Testis (tissue), 3 donors: ENCODE measurements around the gene OPCML. TPM values are rescaled to one million over a fixed set of nuclear protein-coding genes. Genes with fewer than 3 reads are reported as not detected.

Experiments used
- DNase-seq: peaks from one replicate; pipeline ENCODE4 v3.0.0-alpha.2; 2019
- H3K27ac ChIP-seq, 2 donors: fragments of 200-600 bp; sonication (generic); one replicate each; pipeline ENCODE4 v1.5.1; 2019
- H3K27me3 ChIP-seq: fragments of 200-600 bp; sonication (generic); one replicate; pipeline ENCODE4 v1.5.1; 2019
- H3K36me3 ChIP-seq: fragments of 200-600 bp; sonication (generic); one replicate; pipeline ENCODE4 v1.5.1; 2017; ENCODE audit warnings: low read depth; ENCODE audit errors: missing control alignments
- H3K4me1 ChIP-seq: fragments of 200-600 bp; sonication (generic); one replicate; pipeline ENCODE4 v1.5.1; 2019
- H3K4me3 ChIP-seq, 2 donors: fragments of 200-600 bp; sonication (generic); one replicate each; pipeline ENCODE4 v1.5.1; 2017 to 2019
- H3K9me3 ChIP-seq: fragments of 200-600 bp; sonication (generic); one replicate; pipeline ENCODE4 v1.5.1; 2017
- POLR2A ChIP-seq: fragments of 450-650 bp; IDR thresholded peaks from one replicate; pipeline ENCODE4 v1.6.1; 2017; ENCODE audit warnings: antibody characterized with exemption, mild to moderate bottlenecking, moderate library complexity
- WGBS, 2 donors: methylation state at CpG; one replicate each; pipeline ENCODE4 v1.1.5; 2018; 5-methylcytosine and 5-hydroxymethylcytosine counted together
- intact Hi-C: fragments of 100-400 bp; cut with DNase I; formaldehyde crosslinking; loops from one replicate; pipeline ENCODE4 v1.15.1; 2023; ENCODE audit warnings: low total_unique reads
- polyA plus RNA-seq: library from polyadenylated mRNA; stranded (reverse); fragments of 350-450 nt; fragmentation: Illumina TruSeq; extraction: RNeasy Lipid Tissue Mini Kit (QIAGEN cat#74804); gene quantifications from one replicate; pipeline ENCODE4 v1.2.3, GENCODE V29; 2014; ENCODE audit warnings: low read depth, low replicate concordance; ENCODE audit not compliant: insufficient read depth
- total RNA-seq, 2 donors: library from RNA; depleted of rRNA; stranded (reverse); fragments of >200 nt; gene quantifications; one replicate each; pipeline ENCODE4 v1.2.3, GENCODE V29; 2016
- TF ChIP-seq, protein P1 (sequence below), 3 experiments: fragments of 450-650 bp in 2 of 3; fragments of 200-600 bp in 1 of 3; sonication (generic) in 1 of 3; IDR thresholded peaks; one replicate each; pipeline ENCODE4 v1.5.1; 2016 to 2019; ENCODE audit warnings: antibody characterized with exemption in 3 of 3, mild to moderate bottlenecking in 2 of 3, moderate library complexity in 1 of 3

Gene OPCML
- total and polyA plus RNA-seq, 3 donors from 2014 or later: 0.16 to 2.7 (median 0.62) TPM

DNA sequence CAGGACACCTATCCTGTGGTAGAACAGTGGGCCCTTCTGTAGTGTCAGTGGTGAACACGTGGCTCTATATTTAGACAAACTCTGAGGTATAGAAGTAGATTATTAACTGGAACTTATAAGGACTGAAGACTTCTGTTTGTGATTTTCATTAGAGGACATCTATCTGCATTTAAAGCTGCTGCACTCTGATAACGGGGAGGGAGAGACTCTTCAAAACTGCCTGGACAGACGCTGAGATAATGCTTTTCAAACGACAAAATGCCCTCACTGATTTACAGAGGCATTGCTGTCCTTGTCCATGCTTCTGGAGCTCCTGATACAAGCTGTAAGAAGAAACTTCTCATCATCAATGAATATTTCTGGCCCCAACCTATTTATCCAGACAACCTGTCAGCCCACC, 425.2 kb downstream of the OPCML start:
- Histone ChIP-seq H3K27me3 (no peaks in the 10 kb centered on the region), H3K27ac (no peak overlapping the region), H3K36me3 (no peaks in the 10 kb centered on the region), H3K9me3 (no peaks in the 10 kb centered on the region), H3K4me3 (no peak overlapping the region), H3K4me1 (no peaks in the 10 kb centered on the region)
- 51 to 53% methylated on average over 4 of the region's 4 CpGs for WGBS, 2 donors
- intact Hi-C loops: no loop called here
- no peak for TF ChIP-seq POLR2A
- TF ChIP-seq, protein P1, sequence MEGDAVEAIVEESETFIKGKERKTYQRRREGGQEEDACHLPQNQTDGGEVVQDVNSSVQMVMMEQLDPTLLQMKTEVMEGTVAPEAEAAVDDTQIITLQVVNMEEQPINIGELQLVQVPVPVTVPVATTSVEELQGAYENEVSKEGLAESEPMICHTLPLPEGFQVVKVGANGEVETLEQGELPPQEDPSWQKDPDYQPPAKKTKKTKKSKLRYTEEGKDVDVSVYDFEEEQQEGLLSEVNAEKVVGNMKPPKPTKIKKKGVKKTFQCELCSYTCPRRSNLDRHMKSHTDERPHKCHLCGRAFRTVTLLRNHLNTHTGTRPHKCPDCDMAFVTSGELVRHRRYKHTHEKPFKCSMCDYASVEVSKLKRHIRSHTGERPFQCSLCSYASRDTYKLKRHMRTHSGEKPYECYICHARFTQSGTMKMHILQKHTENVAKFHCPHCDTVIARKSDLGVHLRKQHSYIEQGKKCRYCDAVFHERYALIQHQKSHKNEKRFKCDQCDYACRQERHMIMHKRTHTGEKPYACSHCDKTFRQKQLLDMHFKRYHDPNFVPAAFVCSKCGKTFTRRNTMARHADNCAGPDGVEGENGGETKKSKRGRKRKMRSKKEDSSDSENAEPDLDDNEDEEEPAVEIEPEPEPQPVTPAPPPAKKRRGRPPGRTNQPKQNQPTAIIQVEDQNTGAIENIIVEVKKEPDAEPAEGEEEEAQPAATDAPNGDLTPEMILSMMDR (IDR thresholded peaks at IDR 0.05): no peak
- DNase-seq: no peak

DNA sequence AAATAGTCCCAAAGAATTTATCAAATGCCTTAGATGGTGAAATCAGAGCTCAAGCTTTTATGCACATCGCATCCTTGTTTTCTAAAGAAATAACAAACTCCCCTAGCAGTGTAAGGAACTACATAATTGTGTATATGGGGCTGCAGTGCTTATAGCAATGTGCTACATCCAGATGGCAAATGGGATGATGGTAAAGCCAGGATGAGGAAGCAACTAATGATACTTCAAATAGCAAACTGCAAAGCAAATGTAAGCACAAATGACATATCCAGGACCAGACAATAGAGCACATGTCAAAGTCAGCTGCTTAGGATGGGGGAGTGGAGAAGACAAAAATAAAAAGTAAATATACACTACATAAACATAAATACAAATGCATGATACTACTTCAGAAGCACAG, 425.9 kb downstream of the OPCML start:
- Histone ChIP-seq H3K4me1 (no peaks in the 10 kb centered on the region), H3K9me3 (no peaks in the 10 kb centered on the region), H3K27me3 (no peaks in the 10 kb centered on the region), H3K4me3 (no peak overlapping the region), H3K36me3 (no peaks in the 10 kb centered on the region), H3K27ac (no peak overlapping the region)
- WGBS, 2 donors: 91 to 95% methylated on average over 1 of the region's 1 CpG
- no peak for DNase-seq
- TF ChIP-seq, protein P1 (IDR thresholded peaks at IDR 0.05): no peak
- TF ChIP-seq POLR2A: no peak
- intact Hi-C loops: no loop called here

DNA sequence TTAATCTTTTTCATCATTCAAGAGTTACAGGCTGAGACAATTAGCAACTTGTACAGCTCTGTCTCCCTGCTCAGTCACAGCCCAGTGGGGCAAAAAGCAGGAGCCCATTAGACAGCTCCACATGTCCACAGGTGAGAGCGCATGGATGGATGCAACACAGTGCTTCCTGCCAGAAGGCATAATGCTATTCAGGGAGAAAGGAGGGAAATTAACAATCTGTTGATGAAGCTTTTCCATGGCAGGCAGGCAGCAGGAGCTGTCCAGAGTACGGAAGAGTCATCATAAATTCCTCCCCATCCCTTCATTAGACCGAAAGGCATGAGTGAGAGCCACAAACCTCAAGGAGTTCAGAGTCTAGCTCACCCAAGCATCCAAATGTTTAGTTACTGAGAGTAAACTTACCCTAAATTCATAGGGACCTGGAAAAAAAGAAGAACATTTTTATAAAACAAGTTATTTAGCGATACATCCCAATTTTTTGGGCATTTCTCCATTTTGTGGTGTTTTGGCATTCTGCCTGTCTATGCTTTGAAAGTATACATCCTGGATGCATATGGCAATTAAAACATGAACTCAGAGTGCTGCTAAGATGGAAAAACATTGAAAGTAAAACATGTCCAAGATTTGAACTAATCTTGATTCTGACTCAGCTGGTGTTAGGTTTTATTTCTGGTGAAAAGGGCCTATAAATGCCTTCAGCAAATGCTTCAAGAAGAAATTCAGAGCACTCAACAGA, 428.1 kb downstream of the OPCML start:
- Histone ChIP-seq H3K27me3 (no peaks in the 10 kb centered on the region), H3K36me3 (no peaks in the 10 kb centered on the region), H3K9me3 (no peaks in the 10 kb centered on the region), H3K4me3 (no peak overlapping the region), H3K4me1 (no peaks in the 10 kb centered on the region), H3K27ac (no peak overlapping the region)
- WGBS, 2 donors: 72 to 73% methylated on average over 4 of the region's 4 CpGs
- TF ChIP-seq POLR2A: no peak
- TF ChIP-seq, protein P1 (IDR thresholded peaks at IDR 0.05): no peak
- intact Hi-C loops: no loop called here
- DNase-seq: no peak

DNA sequence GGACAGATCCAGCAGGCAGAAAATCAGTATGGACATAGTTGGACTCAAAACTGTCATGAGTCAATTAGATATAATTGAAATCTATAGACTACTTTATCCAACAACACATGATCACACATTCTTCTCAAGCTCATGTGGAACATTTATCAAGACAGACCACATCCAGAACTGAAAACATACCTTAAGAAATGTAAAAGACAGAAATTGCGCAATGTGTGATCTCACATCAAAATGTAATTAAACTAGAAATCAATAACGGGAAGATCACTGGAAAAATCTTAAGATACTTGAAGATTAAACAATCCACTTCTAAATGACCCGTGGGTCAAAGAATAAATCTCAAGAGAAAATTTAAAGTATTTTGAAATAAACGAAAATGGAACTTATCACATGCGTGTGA, 435.3 kb downstream of the OPCML start:
- WGBS, 2 donors: 84 to 91% methylated on average over 5 of the region's 5 CpGs
- intact Hi-C loops: no loop called here
- H3K4me1 ChIP-seq: no peaks in the 10 kb centered on the region
- DNase-seq: no peak
- H3K9me3 ChIP-seq: no peaks in the 10 kb centered on the region
- H3K27me3 ChIP-seq: no peaks in the 10 kb centered on the region
- H3K4me3 ChIP-seq: no peak overlapping the region
- TF ChIP-seq POLR2A: no peak
- TF ChIP-seq, protein P1 (IDR thresholded peaks at IDR 0.05): no peak
- H3K27ac ChIP-seq: no peak overlapping the region
- H3K36me3 ChIP-seq: no peaks in the 10 kb centered on the region

DNA sequence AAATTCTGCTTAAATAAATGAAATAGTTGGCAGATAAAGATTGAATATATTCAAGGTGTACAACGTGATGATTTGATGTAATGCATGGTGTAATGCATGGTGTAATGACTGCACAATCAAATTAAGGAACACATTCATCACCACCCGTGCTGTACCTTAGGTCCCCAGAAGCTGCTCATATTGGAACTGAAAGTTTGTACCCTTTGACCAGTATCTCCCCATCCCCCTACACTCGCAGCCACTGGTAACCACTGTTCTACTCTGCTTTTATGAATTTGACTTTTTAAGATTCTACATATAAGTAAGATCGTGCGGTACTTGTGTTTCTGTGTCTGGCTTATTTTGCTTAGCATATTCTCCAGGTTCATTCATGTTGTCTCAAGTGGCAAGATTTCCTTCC, 445.8 kb downstream of the OPCML start:
- no peak overlapping the region for H3K27ac ChIP-seq
- no peaks in the 10 kb centered on the region for H3K9me3 ChIP-seq
- no peak for TF ChIP-seq POLR2A
- TF ChIP-seq, protein P1 (IDR thresholded peaks at IDR 0.05): no peak
- DNase-seq: no peak
- H3K4me3 ChIP-seq: no peak overlapping the region
- intact Hi-C loops: no loop called here
- no peaks in the 10 kb centered on the region for H3K27me3 ChIP-seq
- no peaks in the 10 kb centered on the region for H3K4me1 ChIP-seq
- WGBS, 2 donors: 78 to 85% methylated on average over 5 of the region's 5 CpGs
- no peaks in the 10 kb centered on the region for H3K36me3 ChIP-seq
